C4-2B (cell line): ENCODE results near the gene MAGI2.
A peak's percentile ranks its signal among the peaks of the same experiment; 100 is the strongest.

Source experiments
- ZFX ChIP-seq: fragments of 450-650 bp; IDR thresholded peaks from 2 replicates; pipeline ENCODE4 v1.6.1; 2017
- TF ChIP-seq, protein P1 (sequence below): fragments of 450-650 bp; conservative IDR thresholded peaks from 2 replicates; pipeline ENCODE4 v1.5.1; 2017; ENCODE audit warnings: mild to moderate bottlenecking

GRCh38 chr7:78510580-78511188, 942.8 kb downstream of the MAGI2 start:
- TF ChIP-seq, protein P1, sequence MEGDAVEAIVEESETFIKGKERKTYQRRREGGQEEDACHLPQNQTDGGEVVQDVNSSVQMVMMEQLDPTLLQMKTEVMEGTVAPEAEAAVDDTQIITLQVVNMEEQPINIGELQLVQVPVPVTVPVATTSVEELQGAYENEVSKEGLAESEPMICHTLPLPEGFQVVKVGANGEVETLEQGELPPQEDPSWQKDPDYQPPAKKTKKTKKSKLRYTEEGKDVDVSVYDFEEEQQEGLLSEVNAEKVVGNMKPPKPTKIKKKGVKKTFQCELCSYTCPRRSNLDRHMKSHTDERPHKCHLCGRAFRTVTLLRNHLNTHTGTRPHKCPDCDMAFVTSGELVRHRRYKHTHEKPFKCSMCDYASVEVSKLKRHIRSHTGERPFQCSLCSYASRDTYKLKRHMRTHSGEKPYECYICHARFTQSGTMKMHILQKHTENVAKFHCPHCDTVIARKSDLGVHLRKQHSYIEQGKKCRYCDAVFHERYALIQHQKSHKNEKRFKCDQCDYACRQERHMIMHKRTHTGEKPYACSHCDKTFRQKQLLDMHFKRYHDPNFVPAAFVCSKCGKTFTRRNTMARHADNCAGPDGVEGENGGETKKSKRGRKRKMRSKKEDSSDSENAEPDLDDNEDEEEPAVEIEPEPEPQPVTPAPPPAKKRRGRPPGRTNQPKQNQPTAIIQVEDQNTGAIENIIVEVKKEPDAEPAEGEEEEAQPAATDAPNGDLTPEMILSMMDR = peak; percentile 92
- no peak for TF ChIP-seq ZFX
